ENCODE results near the gene MEA1. TPM values are rescaled to one million over a fixed set of nuclear protein-coding genes. Genes with fewer than 3 reads are reported as not detected.

Gene MEA1
- total and polyA plus RNA-seq, 12 donors, result 22.9 to 74.3 (median 28.9) TPM

DNA sequence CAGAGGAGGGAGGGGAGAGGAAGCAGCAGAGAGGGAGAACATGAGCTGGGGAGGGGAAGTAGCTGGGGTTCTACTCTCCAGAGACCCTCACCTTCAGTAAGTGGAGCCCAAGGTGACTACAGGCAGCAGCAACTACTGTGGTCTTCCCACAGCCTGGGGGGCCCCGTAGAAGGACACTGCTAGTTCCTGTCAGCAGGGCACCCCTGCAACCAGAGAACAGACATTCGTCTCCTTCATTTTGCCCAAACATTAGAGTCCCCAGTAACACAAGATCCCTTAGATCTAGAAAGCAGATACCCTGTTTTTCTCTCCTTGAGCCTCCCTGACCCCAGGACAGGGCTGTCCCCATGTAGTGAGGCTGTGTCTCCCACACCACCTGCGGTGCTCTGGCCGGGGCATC lies 45.0 kb downstream of the MEA1 start:
- 82 to 90% methylated on average over 4 of the region's 4 CpGs for whole genome bisulfite sequencing, 2 donors
- DNase-seq (no peak), ATAC-seq (no peak)
- TF ChIP-seq, protein P1, sequence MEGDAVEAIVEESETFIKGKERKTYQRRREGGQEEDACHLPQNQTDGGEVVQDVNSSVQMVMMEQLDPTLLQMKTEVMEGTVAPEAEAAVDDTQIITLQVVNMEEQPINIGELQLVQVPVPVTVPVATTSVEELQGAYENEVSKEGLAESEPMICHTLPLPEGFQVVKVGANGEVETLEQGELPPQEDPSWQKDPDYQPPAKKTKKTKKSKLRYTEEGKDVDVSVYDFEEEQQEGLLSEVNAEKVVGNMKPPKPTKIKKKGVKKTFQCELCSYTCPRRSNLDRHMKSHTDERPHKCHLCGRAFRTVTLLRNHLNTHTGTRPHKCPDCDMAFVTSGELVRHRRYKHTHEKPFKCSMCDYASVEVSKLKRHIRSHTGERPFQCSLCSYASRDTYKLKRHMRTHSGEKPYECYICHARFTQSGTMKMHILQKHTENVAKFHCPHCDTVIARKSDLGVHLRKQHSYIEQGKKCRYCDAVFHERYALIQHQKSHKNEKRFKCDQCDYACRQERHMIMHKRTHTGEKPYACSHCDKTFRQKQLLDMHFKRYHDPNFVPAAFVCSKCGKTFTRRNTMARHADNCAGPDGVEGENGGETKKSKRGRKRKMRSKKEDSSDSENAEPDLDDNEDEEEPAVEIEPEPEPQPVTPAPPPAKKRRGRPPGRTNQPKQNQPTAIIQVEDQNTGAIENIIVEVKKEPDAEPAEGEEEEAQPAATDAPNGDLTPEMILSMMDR (IDR thresholded peaks at IDR 0.05), result no peak
- H3K4me3 ChIP-seq, result no peak overlapping the region
- no peak overlapping the region for H3K27ac ChIP-seq
- intact Hi-C loops (cut with DNase I), result no loop called here
- peaks cover 0 to 80% (median 31%) of the 10 kb centered on the region in 9 donors for H3K36me3 ChIP-seq
- no peaks in the 10 kb centered on the region for H3K27me3 ChIP-seq
- no peaks in the 10 kb centered on the region for H3K9me3 ChIP-seq
- peaks cover 0 to 12% (median 4%) of the 10 kb centered on the region in 9 donors for H3K4me1 ChIP-seq

- no peaks in the 10 kb centered on the region for H3K27me3 ChIP-seq
- TF ChIP-seq, protein P1 (IDR thresholded peaks at IDR 0.05), result no peak
- DNase-seq (no peak), ATAC-seq (no peak)
- intact Hi-C loops (cut with DNase I), result no loop called here
- peaks cover 0 to 12% (median 4%) of the 10 kb centered on the region in 9 donors for H3K4me1 ChIP-seq
- no peak overlapping the region for H3K4me3 ChIP-seq
- H3K36me3 ChIP-seq, result peaks cover 0 to 80% (median 31%) of the 10 kb centered on the region in 9 donors
- 93 to 95% methylated on average over 11 to 12 of the region's 12 CpGs for WGBS, 2 donors
- no peaks in the 10 kb centered on the region for H3K9me3 ChIP-seq
- H3K27ac ChIP-seq, result no peak overlapping the region
Measured at GRCh38 chr6:42968126-42968701, 45.5 kb downstream of the MEA1 start.

DNA sequence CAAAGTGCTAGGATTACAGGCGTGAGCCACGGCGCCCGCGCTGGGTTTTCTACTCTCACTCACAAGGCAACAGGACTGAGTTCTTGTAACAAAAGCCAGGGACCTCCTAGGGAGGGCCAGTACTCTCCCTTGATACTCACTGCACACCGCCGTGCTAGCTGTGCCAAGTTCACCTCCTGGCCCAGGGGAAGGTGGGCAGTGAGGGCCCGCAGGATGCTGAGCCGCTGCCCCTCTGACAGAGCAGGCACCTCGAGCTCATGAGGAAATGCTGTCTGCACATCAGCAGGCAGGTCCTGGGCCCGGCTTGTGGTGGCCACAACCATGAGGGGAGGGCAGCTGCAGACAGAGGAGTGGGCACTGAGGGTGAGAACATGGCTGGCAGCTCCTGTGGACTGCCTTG lies 46.5 kb downstream of the MEA1 start:
- Histone ChIP-seq H3K4me3 (no peak overlapping the region), H3K9me3 (no peaks in the 10 kb centered on the region), H3K27ac (no peak overlapping the region), H3K4me1 (peaks cover 0 to 12% (median 4%) of the 10 kb centered on the region in 9 donors), H3K27me3 (no peaks in the 10 kb centered on the region), H3K36me3 (peaks cover 0 to 85% (median 31%) of the 10 kb centered on the region in 9 donors)
- TF ChIP-seq, protein P1 (IDR thresholded peaks at IDR 0.05), result no peak
- ATAC-seq (no peak), DNase-seq (no peak)
- WGBS, 2 donors, result 93 to 96% methylated on average over 11 of the region's 11 CpGs
- intact Hi-C loops (cut with DNase I), result no loop called here

DNA sequence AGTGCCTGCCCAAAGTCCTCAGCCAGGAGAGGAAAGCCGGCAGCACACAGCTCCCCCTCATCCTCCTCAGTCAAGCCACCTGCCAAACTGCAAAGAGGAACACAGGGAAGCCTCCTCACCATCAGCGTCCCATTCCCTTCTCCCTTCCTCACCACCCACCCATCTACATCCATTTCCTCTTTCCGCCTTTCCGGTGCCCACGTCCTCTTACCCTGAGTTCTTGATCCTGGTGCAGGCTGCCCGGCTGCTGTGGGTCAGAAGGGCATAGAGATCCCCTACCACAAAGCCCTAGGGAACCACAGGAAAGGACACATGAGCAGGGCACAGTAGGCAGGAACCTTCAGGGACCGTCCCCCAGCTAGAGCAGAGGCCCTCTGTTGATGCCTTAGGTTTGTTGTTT lies 47.2 kb downstream of the MEA1 start:
- H3K36me3 ChIP-seq, result peaks cover 0 to 87% (median 31%) of the 10 kb centered on the region in 9 donors
- no peaks in the 10 kb centered on the region for H3K27me3 ChIP-seq
- intact Hi-C loops (cut with DNase I), result no loop called here
- 75 to 82% methylated on average over 7 of the region's 7 CpGs for WGBS, 2 donors
- ATAC-seq (no peak), DNase-seq (no peak)
- TF ChIP-seq, protein P1 (IDR thresholded peaks at IDR 0.05), result no peak
- H3K27ac ChIP-seq, result no peak overlapping the region
- H3K4me3 ChIP-seq, result no peak overlapping the region
- no peaks in the 10 kb centered on the region for H3K9me3 ChIP-seq
- peaks cover 0 to 9% (median 4%) of the 10 kb centered on the region in 9 donors for H3K4me1 ChIP-seq

Measured in heart right ventricle (tissue), 16 donors.